Activated CD8-positive, alpha-beta T cell treated with anti-CD3 and anti-CD28 coated beads for 36 hours (primary cell): ENCODE data around the gene FANCE. TPM values are rescaled to one million over a fixed set of nuclear protein-coding genes. Genes with fewer than 3 reads are reported as not detected.
A peak's percentile ranks its signal among the peaks of the same experiment; 100 is the strongest.

Experiments used
- ATAC-seq: fragments of 200-7000 bp; cut with Tn5 transposase; one replicate; pipeline ENCODE4 v1.10.0; 2021; ENCODE audit warnings: mild to moderate bottlenecking, moderate library complexity
- CTCF ChIA-PET: fragments of 350-600 bp; sonication (Branson Sonifier 250); formaldehyde crosslinking; loops from one replicate; lab custom pipeline; 2021; ENCODE audit warnings: antibody characterized with exemption; lab: Charles Lee
- POLR2A ChIA-PET: fragments of 350-600 bp; sonication (Branson Sonifier 250); formaldehyde crosslinking; loops from one replicate; lab custom pipeline; 2021; ENCODE audit warnings: antibody characterized with exemption; lab: Charles Lee
- DNase-seq: peaks from one replicate; pipeline ENCODE4 v3.0.0-alpha.2; 2020
- H3K27ac Mint-ChIP-seq: one replicate; pipeline ENCODE4 v1.8.0; 2021; ENCODE audit warnings: mild to moderate bottlenecking, mixed read lengths
- H3K27me3 Mint-ChIP-seq: one replicate; pipeline ENCODE4 v1.8.0; 2021; ENCODE audit warnings: mixed read lengths
- H3K36me3 Mint-ChIP-seq: one replicate; pipeline ENCODE4 v1.8.0; 2021; ENCODE audit warnings: low read depth, mixed read lengths
- H3K4me1 Mint-ChIP-seq: one replicate; pipeline ENCODE4 v1.8.0; 2021; ENCODE audit warnings: low read depth, mixed read lengths
- H3K4me3 Mint-ChIP-seq: one replicate; pipeline ENCODE4 v1.8.0; 2021; ENCODE audit warnings: mild to moderate bottlenecking, moderate library complexity, mixed read lengths
- H3K9me3 Mint-ChIP-seq: one replicate; pipeline ENCODE4 v1.8.0; 2021; ENCODE audit warnings: mixed read lengths
- CTCF ChIP-seq: fragments of 200-600 bp; IDR thresholded peaks from one replicate; pipeline ENCODE4 v1.8.0; 2022; ENCODE audit warnings: antibody characterized with exemption, mild to moderate bottlenecking
- intact Hi-C: fragments of 100-400 bp; cut with micrococcal nuclease; formaldehyde crosslinking; loops from one replicate; pipeline ENCODE4 v1.10.0; 2022
- total RNA-seq, 2 experiments: library from RNA; stranded (reverse); gene quantifications; one replicate each; pipeline ENCODE4 v1.2.3, GENCODE V29; 2021

Gene FANCE
- total RNA-seq, 2 experiments from 2014 or later = 18.8 to 19.4 TPM

GRCh38 chr6:35449287-35449881 is 2.8 kb upstream of the FANCE start:
- peaks cover 29% of the 10 kb centered on the region for H3K4me1 Mint-ChIP-seq
- CTCF ChIA-PET = interaction anchor here (0.6 to 9.7 kb wide), 39 partner anchors 9 to 558 kb away, joined by 3 to 209 read pairs (median 6); partner anchors contain the start of genes DEF6, PPARD and RPL10A
- H3K4me3 Mint-ChIP-seq = no peak overlapping the region
- no peak overlapping the region for H3K27ac Mint-ChIP-seq
- peak; percentile 70 for TF ChIP-seq CTCF
- DNase-seq = peak; percentile 50
- intact Hi-C loops = loop anchor here (1.0 to 2.0 kb wide), 2 partner anchors 107 to 151 kb away; partner anchors contain the start of gene PPARD
- H3K27me3 Mint-ChIP-seq = no peaks in the 10 kb centered on the region
- no peaks in the 10 kb centered on the region for H3K9me3 Mint-ChIP-seq
- POLR2A ChIA-PET = interaction anchor here (0.5 to 2.3 kb wide), 7 partner anchors 16 to 121 kb away, joined by 3 to 9 read pairs (median 3); partner anchors contain the start of genes PPARD and RPL10A
- peak; percentile 63 for ATAC-seq
- peaks cover 2% of the 10 kb centered on the region for H3K36me3 Mint-ChIP-seq

- no peak for TF ChIP-seq CTCF
- ChIA-PET CTCF (interaction anchor here (0.8 to 9.7 kb wide), 17 partner anchors 14 to 285 kb away, joined by 3 to 209 read pairs (median 6); partner anchors contain the start of genes ARMC12, DEF6, PPARD and RPL10A), POLR2A (interaction anchor here (0.8 to 5.5 kb wide), 10 partner anchors 16 to 155 kb away, joined by 3 to 70 read pairs (median 5); partner anchors contain the start of genes DEF6, PPARD and RPL10A)
- Mint-ChIP-seq H3K27me3 (no peaks in the 10 kb centered on the region), H3K4me3 (peak overlapping the region; percentile 78), H3K36me3 (peaks cover 17% of the 10 kb centered on the region), H3K9me3 (no peaks in the 10 kb centered on the region), H3K4me1 (peaks cover 36% of the 10 kb centered on the region), H3K27ac (peak overlapping the region; percentile 39)
- intact Hi-C loops = no loop called here
- DNase-seq (no peak), ATAC-seq (no peak)
Measured at GRCh38 chr6:35451354-35452182, 570 bp upstream of the FANCE start.

GRCh38 chr6:35453236-35453635 is 1.1 kb downstream of the FANCE start:
- ATAC-seq = no peak
- intact Hi-C loops = no loop called here
- CTCF ChIA-PET = interaction anchor here (0.9 to 9.7 kb wide), 5 partner anchors 14 to 156 kb away, joined by 3 to 209 read pairs (median 35); partner anchors contain the start of genes DEF6, PPARD and RPL10A
- TF ChIP-seq CTCF = no peak
- Mint-ChIP-seq H3K36me3 (peaks cover 24% of the 10 kb centered on the region), H3K27ac (no peak overlapping the region), H3K4me1 (peaks cover 36% of the 10 kb centered on the region), H3K27me3 (no peaks in the 10 kb centered on the region), H3K9me3 (no peaks in the 10 kb centered on the region), H3K4me3 (peak overlapping the region; percentile 74)
- DNase-seq = no peak
- POLR2A ChIA-PET = interaction anchor here (2.2 to 5.5 kb wide), 3 partner anchors 14 to 156 kb away, joined by 6 to 70 read pairs (median 13); partner anchors contain the start of genes DEF6, PPARD and RPL10A

GRCh38 chr6:35454391-35455110 is 2.4 kb downstream of the FANCE start:
- peaks cover 34% of the 10 kb centered on the region for H3K4me1 Mint-ChIP-seq
- H3K27ac Mint-ChIP-seq = no peak overlapping the region
- no peak for DNase-seq
- ATAC-seq = no peak
- H3K36me3 Mint-ChIP-seq = peaks cover 30% of the 10 kb centered on the region
- ChIA-PET CTCF (interaction anchor here (1.0 to 9.7 kb wide), 3 partner anchors 13 to 127 kb away, joined by 3 to 209 read pairs (median 35); partner anchors contain the start of genes PPARD and RPL10A), POLR2A (interaction anchor here (0.7 to 5.5 kb wide), 3 partner anchors 13 to 20 kb away, joined by 3 to 70 read pairs (median 3); partner anchors contain the start of gene RPL10A)
- peak overlapping the region; percentile 74 for H3K4me3 Mint-ChIP-seq
- no peaks in the 10 kb centered on the region for H3K27me3 Mint-ChIP-seq
- no peak for TF ChIP-seq CTCF
- intact Hi-C loops = no loop called here
- no peaks in the 10 kb centered on the region for H3K9me3 Mint-ChIP-seq
